HepG2 (cell line): ENCODE measurements around the gene NGF. TPM values are rescaled to one million over a fixed set of nuclear protein-coding genes. Genes with fewer than 3 reads are reported as not detected.

Experiments
- ATAC-seq: fragments of 200-7000 bp; cut with Tn5 transposase; 3 replicates; pipeline ENCODE4 v1.9.1; 2020; ENCODE audit warnings: mild to moderate bottlenecking, moderate library complexity
- BruUV-seq: library from RNA; stranded (reverse); fragments of 400-500 nt; replicated peaks from 2 replicates; lab custom pipeline; 2021; lab: Mats Ljungman, UMichigan
- CTCF ChIA-PET: fragments of 300-600 bp; formaldehyde crosslinking; extraction: SDS; loops from one replicate; lab custom pipeline; 2021; ENCODE audit warnings: low total read pairs, inconsistent platforms, low intra/inter-chr PET ratio; lab: Yijun Ruan, JAX
- POLR2A ChIA-PET: fragments of 350-600 bp; sonication (Branson Sonifier 250); formaldehyde crosslinking; loops from one replicate; lab custom pipeline; 2020; ENCODE audit warnings: antibody characterized with exemption, inconsistent platforms; lab: Yijun Ruan, JAX
- DNase-seq: peaks from one replicate; pipeline ENCODE4 v3.0.0-alpha.2; 2015; ENCODE audit warnings: low spot score
- FAIRE-seq: peaks from 3 replicates; lab custom pipeline; 2011; peaks lifted over from hg19 to GRCh38; lab: Jason Lieb, UNC
- H2AFZ ChIP-seq: one replicate; pipeline ENCODE4 v1.6.1; 2011; ENCODE audit warnings: low read length, inconsistent platforms
- H3K27ac ChIP-seq: fragments of 300-600 bp; 3 replicates; pipeline ENCODE4 v1.8.0; 2011; ENCODE audit warnings: mixed run types, mild to moderate bottlenecking, mixed read lengths, low read length, inconsistent platforms; ENCODE audit not compliant: insufficient read depth; ENCODE audit errors: extremely low read length
- H3K27me3 ChIP-seq, 2 experiments: fragments of 200-600 bp in 1 of 2; 2 replicates in 1 of 2; 3 replicates in 1 of 2; pipeline versions ENCODE4 v1.6.0 to v1.8.0; 2011; ENCODE audit warnings: low read length in 2 of 2, mild to moderate bottlenecking in 2 of 2, moderate library complexity in 2 of 2, inconsistent platforms in 1 of 2; ENCODE audit not compliant: insufficient read depth in 2 of 2, control insufficient read depth in 1 of 2
- H3K36me3 ChIP-seq, 2 experiments: fragments of 200-600 bp in 1 of 2; replicated peaks in 1 of 2; 2 replicates in 1 of 2; 3 replicates in 1 of 2; pipeline versions ENCODE4 v1.5.1 to v1.8.0; 2011; ENCODE audit warnings: low read length in 2 of 2, inconsistent platforms in 1 of 2; ENCODE audit not compliant: insufficient read depth in 2 of 2, control insufficient read depth in 1 of 2
- H3K4me1 ChIP-seq: 2 replicates; pipeline ENCODE4 v1.5.1; 2012; ENCODE audit warnings: low read length, inconsistent platforms; ENCODE audit not compliant: insufficient read depth
- H3K4me2 ChIP-seq: 2 replicates; pipeline ENCODE4 v1.6.0; 2011; ENCODE audit warnings: low read depth, low read length, inconsistent platforms
- H3K4me3 ChIP-seq, 3 experiments: fragments of 200-600 bp in 1 of 3; sonication (generic), shearing (Covaris generic) in 1 of 3; replicated peaks in 1 of 3; 2 replicates each; pipeline ENCODE4 v1.5.1; 2011 to 2016; ENCODE audit warnings: low read length in 3 of 3, inconsistent platforms in 2 of 3, low read depth in 2 of 3, mild to moderate bottlenecking in 2 of 3, control low read depth in 1 of 3, mixed read lengths in 1 of 3; ENCODE audit not compliant: insufficient read depth in 1 of 3
- H3K79me2 ChIP-seq: one replicate; pipeline ENCODE4 v1.6.1; 2011; ENCODE audit warnings: low read length, inconsistent platforms; ENCODE audit not compliant: insufficient read depth
- H3K9ac ChIP-seq: 2 replicates; pipeline ENCODE4 v1.6.0; 2011; ENCODE audit warnings: mild to moderate bottlenecking, low read depth, low read length, inconsistent platforms; ENCODE audit not compliant: insufficient read depth
- H3K9me3 ChIP-seq: 2 replicates; pipeline ENCODE4 v1.5.1; 2012; ENCODE audit warnings: mild to moderate bottlenecking, low read length
- H4K20me1 ChIP-seq: 2 replicates; pipeline ENCODE4 v1.6.0; 2011; ENCODE audit warnings: inconsistent platforms, mild to moderate bottlenecking, low read length, moderate library complexity; ENCODE audit not compliant: insufficient read depth
- ARNTL ChIP-seq: sonication (generic); formaldehyde crosslinking; IDR thresholded peaks from 2 replicates; pipeline ENCODE4 v1.4.0; 2020; ENCODE audit warnings: mild to moderate bottlenecking, missing genetic modification reagents
- E2F1 ChIP-seq: sonication (generic); formaldehyde crosslinking; IDR thresholded peaks from 2 replicates; pipeline ENCODE4 v1.5.0; 2020; ENCODE audit warnings: missing genetic modification reagents
- HMGXB4 ChIP-seq, 2 experiments: sonication (generic) in 1 of 2; formaldehyde crosslinking in 1 of 2; IDR thresholded peaks; 2 replicates each; pipeline versions ENCODE4 v1.4.0 to v1.6.1; 2018 to 2020; ENCODE audit warnings: missing genetic modification reagents in 2 of 2, borderline replicate concordance in 1 of 2, low read depth in 1 of 2, mild to moderate bottlenecking in 1 of 2, missing biosample characterization in 1 of 2
- MAFF ChIP-seq: IDR thresholded peaks from 2 replicates; pipeline ENCODE4 v1.6.1; 2011; ENCODE audit warnings: low read depth, low read length, improper control_type of control experiment
- PITX1 ChIP-seq: sonication (generic); formaldehyde crosslinking; IDR thresholded peaks from 2 replicates; pipeline ENCODE4 v1.5.1; 2020; ENCODE audit warnings: mild to moderate bottlenecking, missing genetic modification reagents
- PREB ChIP-seq: sonication (generic); formaldehyde crosslinking; IDR thresholded peaks from 2 replicates; pipeline ENCODE4 v1.4.0; 2020; ENCODE audit warnings: missing genetic modification reagents
- RBM39 ChIP-seq: fragments of 200-400 bp; formaldehyde crosslinking; IDR thresholded peaks from one replicate; pipeline ENCODE4 v1.6.1; 2018; ENCODE audit warnings: antibody characterized with exemption, mild to moderate bottlenecking, low read depth, low read length; ENCODE audit not compliant: poor library complexity, severe bottlenecking
- RERE ChIP-seq: IDR thresholded peaks from 2 replicates; pipeline ENCODE4 v1.6.1; 2016; ENCODE audit warnings: low read depth, missing genetic modification reagents, missing compliant biosample characterization
- RFXAP ChIP-seq: sonication (generic); formaldehyde crosslinking; IDR thresholded peaks from 2 replicates; pipeline ENCODE4 v1.4.0; 2020; ENCODE audit warnings: missing genetic modification reagents, borderline replicate concordance
- RNF2 ChIP-seq: fragments of 450-650 bp; conservative IDR thresholded peaks from 2 replicates; pipeline ENCODE4 v1.6.1; 2016; ENCODE audit warnings: low read depth
- TBL1XR1 ChIP-seq: fragments of 150-350 bp; IDR thresholded peaks from 2 replicates; pipeline ENCODE4 v1.6.1; 2014; ENCODE audit warnings: borderline replicate concordance, low read length; ENCODE audit not compliant: partially characterized antibody
- TOPORS ChIP-seq: sonication (generic); formaldehyde crosslinking; IDR thresholded peaks from 2 replicates; pipeline ENCODE4 v1.8.0; 2023; ENCODE audit warnings: mild to moderate bottlenecking, missing genetic modification reagents
- ZNF543 ChIP-seq: sonication (generic); formaldehyde crosslinking; IDR thresholded peaks from 2 replicates; pipeline ENCODE4 v1.4.0; 2020; ENCODE audit warnings: mild to moderate bottlenecking, missing genetic modification reagents
- ZNF761 ChIP-seq: sonication (generic); formaldehyde crosslinking; conservative IDR thresholded peaks from 2 replicates; pipeline ENCODE4 v1.4.0; 2020; ENCODE audit warnings: mild to moderate bottlenecking, missing genetic modification reagents
- ZNF784 ChIP-seq: sonication (generic); formaldehyde crosslinking; IDR thresholded peaks from 2 replicates; pipeline ENCODE4 v1.5.1; 2020; ENCODE audit warnings: missing genetic modification reagents, mild to moderate bottlenecking, borderline replicate concordance
- WGBS: methylation state at CpG from one replicate; pipeline ENCODE4 v1.1.6; 2017; ENCODE audit warnings: low lambda C conversion rate; 5-methylcytosine and 5-hydroxymethylcytosine counted together
- in situ Hi-C: cut with HindIII; loops from 2 replicates; pipeline ENCODE4 v1.10.0; 2017; ENCODE audit warnings: low pct_unique_long_range_greater_than_20kb; ENCODE audit not compliant: extremely low pct_ligation_motif_present
- intact Hi-C: fragments of 100-400 bp; cut with micrococcal nuclease; formaldehyde crosslinking; loops from one replicate; pipeline ENCODE4 v1.10.0; 2022; ENCODE audit not compliant: unreplicated experiment
- polyA plus RNA-seq, 8 experiments: library from polyadenylated mRNA; depleted of rRNA in 3 of 8; stranded (reverse) in 7 of 8; unstranded in 1 of 8; fragments of >200 nt; fragmentation: Illumina TruSeq in 4 of 8; extraction: Trizol in 4 of 8; gene quantifications; 2 replicates each; pipeline versions ENCODE4 v1.2.1 to v1.2.3, GENCODE V29; 2011 to 2016; ENCODE audit warnings: low read depth in 4 of 8, missing spikeins in 1 of 8, mixed read lengths in 1 of 8; ENCODE audit not compliant: insufficient read depth in 1 of 8
- total RNA-seq, 5 experiments: library from RNA; depleted of rRNA; stranded (reverse); fragments of >200 nt; fragmentation: Illumina TruSeq; extraction: Trizol; gene quantifications; 2 replicates each; pipeline ENCODE4 v1.2.3, GENCODE V29; 2016; ENCODE audit warnings: low read depth in 1 of 5

NGF gene
- total and polyA plus RNA-seq, 2 of the 13 experiments (the other 11 are each of a cell fraction or from before 2014, with no cell fraction given): not detected

GRCh38 chr1:115237023-115237422 lies 101.0 kb downstream of the NGF start:
- ATAC-seq (no peak), DNase-seq (no peak), FAIRE-seq (no peak)
- H2AFZ ChIP-seq: no peak overlapping the region
- H3K36me3 ChIP-seq: no peaks in the 10 kb centered on the region
- no peak overlapping the region for H3K27ac ChIP-seq
- intact Hi-C loops (no loop called here), in situ Hi-C loops (no loop called here)
- H3K79me2 ChIP-seq: no peaks in the 10 kb centered on the region
- no peaks in the 10 kb centered on the region for H3K4me1 ChIP-seq
- no peaks in the 10 kb centered on the region for H3K9me3 ChIP-seq
- H3K4me3 ChIP-seq: no peak overlapping the region
- H3K4me2 ChIP-seq: no peak overlapping the region
- CTCF ChIA-PET: no interaction called here
- 49% methylated on average over 4 of the region's 4 CpGs for WGBS
- H3K9ac ChIP-seq: no peak overlapping the region
- POLR2A ChIA-PET: no interaction called here
- no peaks in the 10 kb centered on the region for H3K27me3 ChIP-seq
- no peaks in the 10 kb centered on the region for H4K20me1 ChIP-seq
- BruUV-seq: no TSS peak
- no peak for TF ChIP-seq ZNF761 (CRISPR knock-in tag)
- TF ChIP-seq TBL1XR1: no peak
- no peak for TF ChIP-seq HMGXB4 (CRISPR knock-in tag; IDR thresholded peaks at IDR 0.05; ENCODE audit: borderline replicate concordance in 1 of 2, low read depth in 1 of 2)
- no peak for TF ChIP-seq PITX1 (CRISPR knock-in tag)
- no peak for TF ChIP-seq MAFF
- no peak for TF ChIP-seq E2F1 (CRISPR knock-in tag)
- TF ChIP-seq RERE (CRISPR knock-in tag): no peak
- no peak for TF ChIP-seq RNF2
- TF ChIP-seq RFXAP: no peak
- TF ChIP-seq ZNF543 (CRISPR knock-in tag): no peak
- no peak for TF ChIP-seq RBM39
- TF ChIP-seq ARNTL (CRISPR knock-in tag): no peak
- no peak for TF ChIP-seq ZNF784 (CRISPR knock-in tag)
- no peak for TF ChIP-seq TOPORS (CRISPR knock-in tag)
- no peak for TF ChIP-seq PREB
